WERI-Rb-1 (cell line): ENCODE measurements around the gene MCM10.

ENCODE experiments used
- DNase-seq: peaks from one replicate; pipeline ENCODE4 v3.0.0-alpha.2; 2020
- H3K27ac ChIP-seq: fragments of 250-450 bp; sonication (Bioruptor Pico); 2 replicates; pipeline ENCODE4 v1.5.1; 2020; ENCODE audit warnings: mild to moderate bottlenecking, moderate library complexity
- H3K27me3 ChIP-seq: fragments of 250-450 bp; sonication (Bioruptor Pico); 2 replicates; pipeline ENCODE4 v1.5.1; 2021; ENCODE audit warnings: mild to moderate bottlenecking, low read depth, moderate library complexity; ENCODE audit not compliant: insufficient read depth, severe bottlenecking
- H3K36me3 ChIP-seq: fragments of 250-450 bp; sonication (Bioruptor Pico); 2 replicates; pipeline ENCODE4 v1.5.1; 2020; ENCODE audit warnings: mild to moderate bottlenecking, moderate library complexity
- H3K4me3 ChIP-seq: 2 replicates; pipeline ENCODE4 v1.5.1; 2011; ENCODE audit warnings: low read depth, mild to moderate bottlenecking, control low read depth, low read length
- H3K9me3 ChIP-seq: fragments of 250-450 bp; sonication (Bioruptor Pico); 2 replicates; pipeline ENCODE4 v1.5.1; 2021; ENCODE audit warnings: mild to moderate bottlenecking, moderate library complexity; ENCODE audit not compliant: severe bottlenecking
- TF ChIP-seq, protein P1 (sequence below): IDR thresholded peaks from 2 replicates; pipeline ENCODE4 v1.5.1; 2011; ENCODE audit warnings: low read depth, mild to moderate bottlenecking, control low read depth, inconsistent platforms, low read length

MCM10 gene

DNA sequence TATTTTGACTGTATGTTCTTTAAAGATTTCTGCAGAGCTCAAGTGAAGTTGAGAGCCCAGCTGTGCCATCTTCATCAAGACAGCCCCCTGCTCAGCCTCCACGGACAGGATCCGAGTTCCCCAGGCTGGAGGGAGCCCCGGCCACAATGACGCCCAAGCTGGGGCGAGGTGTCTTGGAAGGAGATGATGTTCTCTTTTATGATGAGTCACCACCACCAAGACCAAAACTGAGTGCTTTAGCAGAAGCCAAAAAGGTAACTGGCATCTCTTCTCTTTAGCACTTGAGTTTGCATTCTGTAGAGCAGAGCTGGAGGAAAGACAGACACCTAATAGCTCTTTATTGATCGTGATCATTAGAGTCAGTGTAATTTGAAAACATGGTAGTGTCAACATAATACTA, 33.7 kb downstream of the MCM10 start:
- Histone ChIP-seq H3K36me3 (peaks cover 28% of the 10 kb centered on the region), H3K4me3 (no peak overlapping the region), H3K9me3 (no peaks in the 10 kb centered on the region), H3K27me3 (no peaks in the 10 kb centered on the region), H3K27ac (no peak overlapping the region)
- no peak for DNase-seq
- TF ChIP-seq, protein P1, sequence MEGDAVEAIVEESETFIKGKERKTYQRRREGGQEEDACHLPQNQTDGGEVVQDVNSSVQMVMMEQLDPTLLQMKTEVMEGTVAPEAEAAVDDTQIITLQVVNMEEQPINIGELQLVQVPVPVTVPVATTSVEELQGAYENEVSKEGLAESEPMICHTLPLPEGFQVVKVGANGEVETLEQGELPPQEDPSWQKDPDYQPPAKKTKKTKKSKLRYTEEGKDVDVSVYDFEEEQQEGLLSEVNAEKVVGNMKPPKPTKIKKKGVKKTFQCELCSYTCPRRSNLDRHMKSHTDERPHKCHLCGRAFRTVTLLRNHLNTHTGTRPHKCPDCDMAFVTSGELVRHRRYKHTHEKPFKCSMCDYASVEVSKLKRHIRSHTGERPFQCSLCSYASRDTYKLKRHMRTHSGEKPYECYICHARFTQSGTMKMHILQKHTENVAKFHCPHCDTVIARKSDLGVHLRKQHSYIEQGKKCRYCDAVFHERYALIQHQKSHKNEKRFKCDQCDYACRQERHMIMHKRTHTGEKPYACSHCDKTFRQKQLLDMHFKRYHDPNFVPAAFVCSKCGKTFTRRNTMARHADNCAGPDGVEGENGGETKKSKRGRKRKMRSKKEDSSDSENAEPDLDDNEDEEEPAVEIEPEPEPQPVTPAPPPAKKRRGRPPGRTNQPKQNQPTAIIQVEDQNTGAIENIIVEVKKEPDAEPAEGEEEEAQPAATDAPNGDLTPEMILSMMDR, result no peak

- TF ChIP-seq, protein P1, result no peak
- no peak overlapping the region for H3K4me3 ChIP-seq
- no peak for DNase-seq
- peaks cover 22% of the 10 kb centered on the region for H3K36me3 ChIP-seq
- no peaks in the 10 kb centered on the region for H3K27me3 ChIP-seq
- no peak overlapping the region for H3K27ac ChIP-seq
- H3K9me3 ChIP-seq, result no peaks in the 10 kb centered on the region
Observed at GRCh38 chr10:13201132-13201531, 39.8 kb downstream of the MCM10 start.

GRCh38 chr10:13206091-13206490, 44.7 kb downstream of the MCM10 start:
- Histone ChIP-seq H3K27me3 (no peaks in the 10 kb centered on the region), H3K36me3 (peaks cover 4% of the 10 kb centered on the region), H3K4me3 (no peak overlapping the region), H3K9me3 (no peaks in the 10 kb centered on the region), H3K27ac (no peak overlapping the region)
- DNase-seq, result no peak
- TF ChIP-seq, protein P1, result no peak

DNA sequence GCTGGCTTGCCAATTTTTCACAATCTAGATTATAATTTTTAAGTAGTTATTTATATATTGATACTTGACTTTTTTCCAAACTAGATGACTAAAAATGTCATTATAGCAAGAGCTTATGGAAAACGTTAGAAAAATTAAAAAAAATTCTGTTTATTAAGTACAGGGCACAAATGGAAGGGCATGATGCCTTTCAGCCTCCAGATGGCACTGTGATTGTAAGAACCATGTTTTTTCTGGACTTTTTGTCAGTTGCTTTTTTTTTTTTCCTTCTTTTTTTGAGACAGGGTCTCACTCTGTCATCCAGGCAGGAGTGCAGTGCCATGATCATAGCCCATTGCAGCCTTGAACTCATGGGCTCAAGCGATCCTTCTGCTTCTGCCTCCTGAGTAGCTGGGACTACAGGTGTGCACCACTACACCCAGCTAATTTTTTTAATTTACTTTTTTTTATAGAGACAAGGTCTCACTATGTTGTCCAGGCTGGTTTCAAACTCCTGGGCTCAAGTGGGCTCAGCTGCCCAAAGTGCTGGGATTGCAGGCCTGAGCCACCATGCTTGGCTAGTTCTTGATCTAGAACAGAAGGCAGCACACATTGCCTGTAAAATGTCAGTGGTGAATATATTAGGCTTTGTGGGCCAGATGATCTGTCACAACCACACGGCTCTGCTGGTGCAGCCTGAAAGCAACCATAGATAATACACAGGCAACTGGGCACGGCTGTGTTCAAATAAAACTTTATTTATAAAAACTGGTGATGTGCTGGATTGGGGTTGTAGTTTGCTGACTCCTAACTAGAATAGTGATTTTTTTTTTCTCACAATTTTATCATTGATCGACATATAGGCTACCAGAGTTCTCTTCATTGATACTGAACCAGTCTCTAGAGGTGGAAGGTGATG, 45.4 kb downstream of the MCM10 start:
- no peak for DNase-seq
- no peaks in the 10 kb centered on the region for H3K9me3 ChIP-seq
- H3K27me3 ChIP-seq, result no peaks in the 10 kb centered on the region
- no peak overlapping the region for H3K27ac ChIP-seq
- no peak overlapping the region for H3K4me3 ChIP-seq
- TF ChIP-seq, protein P1, result 0 out of 2 replicates have a peak, but pooled peaks have one; percentile 24
- H3K36me3 ChIP-seq, result peaks cover 4% of the 10 kb centered on the region

GRCh38 chr10:13213163-13213562, 51.8 kb downstream of the MCM10 start:
- Histone ChIP-seq H3K36me3 (no peaks in the 10 kb centered on the region), H3K27ac (no peak overlapping the region), H3K4me3 (no peak overlapping the region), H3K27me3 (no peaks in the 10 kb centered on the region), H3K9me3 (no peaks in the 10 kb centered on the region)
- TF ChIP-seq, protein P1, result no peak
- DNase-seq, result no peak

DNA sequence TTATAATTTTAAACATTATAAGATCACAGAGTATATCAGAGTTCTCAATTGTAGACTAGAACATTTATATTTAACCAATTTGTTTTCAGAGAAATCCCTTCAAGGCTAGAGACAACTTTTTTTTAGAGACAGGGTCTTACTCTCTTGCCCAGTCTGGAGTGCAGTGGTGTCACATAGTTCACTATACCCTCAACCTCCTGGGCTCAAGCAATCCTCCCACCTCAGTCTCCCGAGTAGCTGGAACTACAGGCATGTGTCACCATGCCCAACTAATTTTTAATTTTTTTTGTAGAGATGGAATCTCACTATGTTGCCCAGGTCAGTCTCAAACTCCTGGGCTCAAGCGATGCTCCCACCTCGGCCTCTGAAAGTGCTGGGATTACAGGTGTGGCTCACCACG, 57.5 kb downstream of the MCM10 start:
- Histone ChIP-seq H3K4me3 (no peak overlapping the region), H3K36me3 (no peaks in the 10 kb centered on the region), H3K27ac (no peak overlapping the region), H3K27me3 (no peaks in the 10 kb centered on the region), H3K9me3 (no peaks in the 10 kb centered on the region)
- no peak for DNase-seq
- TF ChIP-seq, protein P1, result no peak
